KMS-11 (cell line): ENCODE measurements around the gene CD6.

Experiments used
- H2AFZ ChIP-seq: fragments of 200-600 bp; sonication (generic); 2 replicates; pipeline ENCODE4 v1.6.1; 2016; ENCODE audit warnings: antibody characterized with exemption, mixed run types, low read depth
- H3K27ac ChIP-seq: fragments of 200-600 bp; sonication (generic); 2 replicates; pipeline ENCODE4 v1.6.1; 2016; ENCODE audit warnings: mild to moderate bottlenecking, mixed run types
- H3K27me3 ChIP-seq: fragments of 200-600 bp; sonication (generic); 2 replicates; pipeline ENCODE4 v1.6.1; 2017; ENCODE audit warnings: mild to moderate bottlenecking, low read depth, mixed run types, moderate library complexity; ENCODE audit not compliant: insufficient read depth
- H3K36me3 ChIP-seq: fragments of 200-600 bp; sonication (generic); 2 replicates; pipeline ENCODE4 v1.6.1; 2017; ENCODE audit warnings: mild to moderate bottlenecking, mixed run types; ENCODE audit not compliant: insufficient read depth
- H3K4me1 ChIP-seq: fragments of 200-600 bp; sonication (generic); 2 replicates; pipeline ENCODE4 v1.6.1; 2016; ENCODE audit warnings: mild to moderate bottlenecking, low read depth, mixed run types; ENCODE audit not compliant: poor library complexity, severe bottlenecking
- H3K4me2 ChIP-seq: fragments of 200-600 bp; sonication (generic); 2 replicates; pipeline ENCODE4 v1.7.0; 2016; ENCODE audit warnings: mild to moderate bottlenecking, mixed run types
- H3K4me3 ChIP-seq: fragments of 200-600 bp; sonication (generic); IDR thresholded peaks from 2 replicates; pipeline ENCODE4 v1.6.1; 2017; ENCODE audit warnings: low read depth, low read length, mixed read lengths; ENCODE audit not compliant: insufficient read depth
- H3K79me2 ChIP-seq: fragments of 200-600 bp; sonication (generic); 2 replicates; pipeline ENCODE4 v1.6.1; 2016; ENCODE audit warnings: low read depth, mixed run types; ENCODE audit not compliant: insufficient read depth
- H3K9ac ChIP-seq: fragments of 200-600 bp; sonication (generic); 2 replicates; pipeline ENCODE4 v1.6.1; 2016; ENCODE audit warnings: mild to moderate bottlenecking, mixed run types
- H4K20me1 ChIP-seq: fragments of 200-600 bp; sonication (generic); 2 replicates; pipeline ENCODE4 v1.6.1; 2016; ENCODE audit warnings: mild to moderate bottlenecking, mixed run types; ENCODE audit not compliant: insufficient read depth
- CTCF ChIP-seq: fragments of 200-600 bp; sonication (generic); conservative IDR thresholded peaks from 2 replicates; pipeline ENCODE4 v1.6.1; 2017; ENCODE audit warnings: low read depth, mild to moderate bottlenecking, antibody characterized with exemption, low read length, moderate library complexity, mixed read lengths

CD6 gene

GRCh38 chr11:60937144-60937527 lies 34.3 kb upstream of the CD6 start:
- no peaks in the 10 kb centered on the region for H3K79me2 ChIP-seq
- no peak overlapping the region for H3K27ac ChIP-seq
- peaks cover 9% of the 10 kb centered on the region for H3K4me1 ChIP-seq
- H3K27me3 ChIP-seq = no peaks in the 10 kb centered on the region; the same call in 1 of the 2 replicates
- H2AFZ ChIP-seq = no peak overlapping the region
- no peak overlapping the region for H3K4me2 ChIP-seq
- H3K36me3 ChIP-seq = no peaks in the 10 kb centered on the region
- H4K20me1 ChIP-seq = no peaks in the 10 kb centered on the region
- no peak overlapping the region for H3K4me3 ChIP-seq
- H3K9ac ChIP-seq = no peak overlapping the region
- TF ChIP-seq CTCF = no peak

DNA sequence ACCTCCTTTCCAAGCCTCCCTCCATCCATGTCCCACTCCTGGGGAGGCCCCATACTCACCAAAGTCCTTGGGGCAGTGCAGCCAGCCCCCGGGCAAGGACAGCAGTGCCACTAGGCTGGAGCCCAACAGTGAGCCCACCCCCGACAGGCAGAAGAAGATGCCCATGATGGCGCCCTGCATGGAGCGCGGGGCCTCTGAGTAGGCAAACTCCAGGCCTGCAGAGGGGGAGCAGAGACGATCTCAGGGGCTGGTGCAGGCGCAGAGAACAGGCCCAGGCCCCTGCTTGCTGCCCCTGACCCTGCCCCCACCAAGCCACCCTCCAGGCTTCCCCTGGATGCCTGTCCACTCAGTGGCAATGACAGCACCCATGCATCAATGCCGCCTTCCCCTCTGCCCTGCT lies 33.7 kb upstream of the CD6 start:
- H4K20me1 ChIP-seq = no peaks in the 10 kb centered on the region
- no peak for TF ChIP-seq CTCF
- peaks cover 9% of the 10 kb centered on the region for H3K4me1 ChIP-seq
- H3K27me3 ChIP-seq = no peaks in the 10 kb centered on the region; the same call in 1 of the 2 replicates
- H3K27ac ChIP-seq = no peak overlapping the region
- no peak overlapping the region for H3K4me3 ChIP-seq
- H3K79me2 ChIP-seq = no peaks in the 10 kb centered on the region
- no peak overlapping the region for H3K4me2 ChIP-seq
- H3K36me3 ChIP-seq = no peaks in the 10 kb centered on the region
- no peak overlapping the region for H2AFZ ChIP-seq
- H3K9ac ChIP-seq = no peak overlapping the region

- no peaks in the 10 kb centered on the region for H3K79me2 ChIP-seq
- H3K4me3 ChIP-seq = no peak overlapping the region
- H3K27ac ChIP-seq = no peak overlapping the region
- H3K36me3 ChIP-seq = no peaks in the 10 kb centered on the region
- no peak overlapping the region for H3K9ac ChIP-seq
- TF ChIP-seq CTCF = no peak
- no peaks in the 10 kb centered on the region for H4K20me1 ChIP-seq
- no peaks in the 10 kb centered on the region; the same call in 1 of the 2 replicates for H3K27me3 ChIP-seq
- peaks cover 9% of the 10 kb centered on the region for H3K4me1 ChIP-seq
- H2AFZ ChIP-seq = no peak overlapping the region
- H3K4me2 ChIP-seq = no peak overlapping the region
Observed at GRCh38 chr11:60938500-60938899, 33.0 kb upstream of the CD6 start.

DNA sequence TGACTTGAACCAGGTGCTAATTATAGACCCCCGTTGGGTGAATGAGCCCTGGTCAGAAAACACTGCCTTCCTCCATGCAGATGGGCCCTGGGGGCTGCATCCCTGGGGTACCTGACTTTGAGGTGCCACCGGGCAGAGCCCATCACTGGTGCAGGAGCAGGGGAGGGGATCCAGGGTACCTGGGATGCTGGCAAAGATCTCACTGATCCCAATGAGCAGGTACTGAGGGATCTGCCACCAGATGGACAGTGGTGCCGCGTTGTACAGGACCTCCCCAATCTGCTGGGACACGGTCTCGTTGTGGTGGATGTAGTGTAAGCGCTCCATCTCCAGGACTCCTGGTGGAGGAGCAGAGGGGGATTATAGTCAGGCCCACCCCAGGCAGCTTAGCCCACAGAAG lies 32.2 kb upstream of the CD6 start:
- no peak overlapping the region for H3K4me3 ChIP-seq
- H3K79me2 ChIP-seq = no peaks in the 10 kb centered on the region
- H3K4me2 ChIP-seq = no peak overlapping the region
- no peaks in the 10 kb centered on the region; the same call in 1 of the 2 replicates for H3K27me3 ChIP-seq
- H4K20me1 ChIP-seq = no peaks in the 10 kb centered on the region
- no peak for TF ChIP-seq CTCF
- no peaks in the 10 kb centered on the region for H3K36me3 ChIP-seq
- H2AFZ ChIP-seq = no peak overlapping the region
- no peak overlapping the region for H3K9ac ChIP-seq
- no peak overlapping the region for H3K27ac ChIP-seq
- peaks cover 9% of the 10 kb centered on the region for H3K4me1 ChIP-seq

- Histone ChIP-seq H3K36me3 (no peaks in the 10 kb centered on the region), H3K4me1 (peaks cover 9% of the 10 kb centered on the region), H3K27ac (no peak overlapping the region), H3K4me2 (no peak overlapping the region), H3K9ac (no peak overlapping the region), H2AFZ (no peak overlapping the region), H3K4me3 (no peak overlapping the region), H3K27me3 (no peaks in the 10 kb centered on the region; the same call in 1 of the 2 replicates), H3K79me2 (no peaks in the 10 kb centered on the region), H4K20me1 (no peaks in the 10 kb centered on the region)
- TF ChIP-seq CTCF = no peak
Observed at GRCh38 chr11:60939855-60940254, 31.6 kb upstream of the CD6 start.
